ENCODE measurements around the gene TMEM150B. TPM values are rescaled to one million over a fixed set of nuclear protein-coding genes. Genes with fewer than 3 reads are reported as not detected.

The TMEM150B gene
- polyA plus RNA-seq, 1 donor from 2014 or later = not detected

DNA sequence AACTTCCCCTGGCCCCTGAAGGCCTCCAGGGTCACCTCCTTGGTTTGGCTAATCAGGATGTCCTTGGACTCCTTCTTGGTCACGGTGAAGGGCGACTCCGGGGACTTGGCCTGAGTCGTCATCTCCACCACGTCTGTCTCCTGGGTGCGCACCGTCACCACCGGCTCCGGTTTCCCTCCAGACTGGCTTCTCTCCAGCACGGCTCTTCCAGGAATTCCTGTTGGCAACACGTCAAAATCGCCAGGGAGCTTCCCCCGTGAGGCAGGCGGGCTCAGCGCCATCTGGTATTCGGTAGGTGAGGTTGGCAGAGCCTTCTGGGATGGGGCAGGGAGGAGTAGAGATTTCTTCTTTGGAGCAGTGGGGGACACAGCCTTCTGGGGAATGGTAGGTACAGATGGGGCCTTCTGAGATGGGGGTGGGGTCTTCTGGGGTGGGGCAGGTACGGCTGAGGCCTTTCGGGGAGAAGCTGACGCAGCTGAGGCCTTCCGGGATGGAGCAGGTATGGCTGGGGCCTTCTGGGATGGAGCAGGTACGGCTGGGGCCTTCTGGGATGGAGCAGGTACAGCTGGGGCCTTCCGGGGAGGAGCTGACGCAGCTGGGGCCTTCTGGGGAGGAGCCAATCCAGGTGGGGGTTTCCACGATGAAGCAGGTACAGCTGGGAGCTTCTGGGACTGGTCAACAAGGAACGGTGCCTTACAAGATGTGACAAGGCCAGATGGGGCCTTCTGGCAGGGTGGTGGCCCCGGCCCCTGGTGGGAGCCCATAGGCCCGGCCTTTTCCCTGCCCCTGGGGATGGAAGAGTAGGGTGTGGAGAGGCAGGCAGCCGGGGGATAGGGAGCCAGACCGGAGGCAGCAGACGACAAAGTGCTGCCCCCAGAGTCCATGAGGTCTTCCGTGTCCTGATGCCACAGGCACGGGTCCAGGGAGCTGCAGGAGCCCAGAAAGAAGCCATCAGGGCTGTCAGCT is 34.1 kb upstream of the TMEM150B start:
- Histone ChIP-seq H3K36me3 (ENCODE audit: insufficient read depth, low read length) (no peaks in the 10 kb centered on the region), H3K27ac (ENCODE audit: low read length) (no peak overlapping the region), H3K9me3 (ENCODE audit: low read length) (no peaks in the 10 kb centered on the region), H3K9me2 (ENCODE audit: insufficient read depth, low read length) (no peaks in the 10 kb centered on the region), H2AFZ (ENCODE audit: low read depth, low read length) (no peak overlapping the region), H3F3A (ENCODE audit: insufficient read depth, low read length, poor library complexity, severe bottlenecking) (no peaks in the 10 kb centered on the region), H4K20me1 (ENCODE audit: insufficient read depth) (no peaks in the 10 kb centered on the region), H3K4me2 (ENCODE audit: low read length) (no peak overlapping the region), H3K27me3 (ENCODE audit: insufficient read depth, low read depth, low read length) (peaks cover 23% of the 10 kb centered on the region), H3K4me3 (ENCODE audit: low read length) (no peak overlapping the region), H3K9ac (ENCODE audit: low read length) (no peak overlapping the region), H3K79me2 (replicated peaks; ENCODE audit: insufficient read depth, low read length) (no peaks in the 10 kb centered on the region)
- TF ChIP-seq EZH2 (IDR thresholded peaks at IDR 0.05; ENCODE audit: borderline replicate concordance, insufficient read depth, low read length, poor library complexity, severe bottlenecking) = no peak
- TF ChIP-seq SMC3 (conservative IDR thresholded peaks at IDR 0.05; ENCODE audit: poor library complexity) = no peak
- TF ChIP-seq POLR2AphosphoS5 (IDR thresholded peaks at IDR 0.05) = no peak
- TF ChIP-seq EP300 (conservative IDR thresholded peaks at IDR 0.05; ENCODE audit: poor library complexity, severe bottlenecking) = no peak
- TF ChIP-seq RAD21 (conservative IDR thresholded peaks at IDR 0.05) = no peak
- TF ChIP-seq, protein P1, sequence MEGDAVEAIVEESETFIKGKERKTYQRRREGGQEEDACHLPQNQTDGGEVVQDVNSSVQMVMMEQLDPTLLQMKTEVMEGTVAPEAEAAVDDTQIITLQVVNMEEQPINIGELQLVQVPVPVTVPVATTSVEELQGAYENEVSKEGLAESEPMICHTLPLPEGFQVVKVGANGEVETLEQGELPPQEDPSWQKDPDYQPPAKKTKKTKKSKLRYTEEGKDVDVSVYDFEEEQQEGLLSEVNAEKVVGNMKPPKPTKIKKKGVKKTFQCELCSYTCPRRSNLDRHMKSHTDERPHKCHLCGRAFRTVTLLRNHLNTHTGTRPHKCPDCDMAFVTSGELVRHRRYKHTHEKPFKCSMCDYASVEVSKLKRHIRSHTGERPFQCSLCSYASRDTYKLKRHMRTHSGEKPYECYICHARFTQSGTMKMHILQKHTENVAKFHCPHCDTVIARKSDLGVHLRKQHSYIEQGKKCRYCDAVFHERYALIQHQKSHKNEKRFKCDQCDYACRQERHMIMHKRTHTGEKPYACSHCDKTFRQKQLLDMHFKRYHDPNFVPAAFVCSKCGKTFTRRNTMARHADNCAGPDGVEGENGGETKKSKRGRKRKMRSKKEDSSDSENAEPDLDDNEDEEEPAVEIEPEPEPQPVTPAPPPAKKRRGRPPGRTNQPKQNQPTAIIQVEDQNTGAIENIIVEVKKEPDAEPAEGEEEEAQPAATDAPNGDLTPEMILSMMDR (IDR thresholded peaks at IDR 0.05; ENCODE audit: poor library complexity, severe bottlenecking) = no peak

DNA sequence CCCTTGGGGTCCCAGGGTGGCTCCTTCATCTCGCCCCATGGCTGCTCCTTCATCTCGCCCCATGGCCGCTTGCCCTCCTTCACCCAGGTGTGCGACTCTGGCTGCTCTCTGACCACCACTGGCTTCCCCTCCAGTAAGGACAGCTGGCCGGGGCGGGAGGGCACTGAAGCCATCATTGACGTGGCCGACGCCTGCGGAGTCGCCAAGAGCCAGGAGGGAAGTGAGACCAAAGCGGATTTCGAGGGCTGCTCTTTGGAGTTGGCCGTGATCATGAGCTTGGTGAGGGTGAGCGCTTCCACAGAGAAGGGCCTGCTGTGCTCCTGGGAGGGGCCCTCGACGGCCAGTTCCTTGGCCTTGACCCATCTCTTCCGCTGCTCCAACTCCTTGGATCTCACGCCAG is 33.4 kb upstream of the TMEM150B start:
- no peaks in the 10 kb centered on the region for H3K9me3 ChIP-seq (ENCODE audit: low read length)

More for the DNA sequence above, 33.4 kb upstream of the TMEM150B start:
- Histone ChIP-seq H3K79me2 (replicated peaks; ENCODE audit: insufficient read depth, low read length) (no peaks in the 10 kb centered on the region), H3K36me3 (ENCODE audit: insufficient read depth, low read length) (no peaks in the 10 kb centered on the region), H3K4me2 (ENCODE audit: low read length) (no peak overlapping the region), H3K27me3 (ENCODE audit: insufficient read depth, low read depth, low read length) (peaks cover 30% of the 10 kb centered on the region), H4K20me1 (ENCODE audit: insufficient read depth) (no peaks in the 10 kb centered on the region), H3K9me2 (ENCODE audit: insufficient read depth, low read length) (no peaks in the 10 kb centered on the region), H3F3A (ENCODE audit: insufficient read depth, low read length, poor library complexity, severe bottlenecking) (no peaks in the 10 kb centered on the region), H3K9ac (ENCODE audit: low read length) (no peak overlapping the region), H3K27ac (ENCODE audit: low read length) (no peak overlapping the region), H3K4me3 (ENCODE audit: low read length) (no peak overlapping the region), H2AFZ (ENCODE audit: low read depth, low read length) (no peak overlapping the region)
- TF ChIP-seq, protein P1 (IDR thresholded peaks at IDR 0.05; ENCODE audit: poor library complexity, severe bottlenecking) = no peak
- TF ChIP-seq EP300 (conservative IDR thresholded peaks at IDR 0.05; ENCODE audit: poor library complexity, severe bottlenecking) (no peak), RAD21 (conservative IDR thresholded peaks at IDR 0.05) (no peak), POLR2AphosphoS5 (IDR thresholded peaks at IDR 0.05) (no peak), SMC3 (conservative IDR thresholded peaks at IDR 0.05; ENCODE audit: poor library complexity) (no peak), TAF1 (IDR thresholded peaks at IDR 0.05; ENCODE audit: low read depth) (no peak), EZH2 (IDR thresholded peaks at IDR 0.05; ENCODE audit: borderline replicate concordance, insufficient read depth, low read length, poor library complexity, severe bottlenecking) (no peak), MXI1 (conservative IDR thresholded peaks at IDR 0.05; ENCODE audit: poor library complexity, severe bottlenecking) (no peak)
- TF ChIP-seq, protein P2, sequence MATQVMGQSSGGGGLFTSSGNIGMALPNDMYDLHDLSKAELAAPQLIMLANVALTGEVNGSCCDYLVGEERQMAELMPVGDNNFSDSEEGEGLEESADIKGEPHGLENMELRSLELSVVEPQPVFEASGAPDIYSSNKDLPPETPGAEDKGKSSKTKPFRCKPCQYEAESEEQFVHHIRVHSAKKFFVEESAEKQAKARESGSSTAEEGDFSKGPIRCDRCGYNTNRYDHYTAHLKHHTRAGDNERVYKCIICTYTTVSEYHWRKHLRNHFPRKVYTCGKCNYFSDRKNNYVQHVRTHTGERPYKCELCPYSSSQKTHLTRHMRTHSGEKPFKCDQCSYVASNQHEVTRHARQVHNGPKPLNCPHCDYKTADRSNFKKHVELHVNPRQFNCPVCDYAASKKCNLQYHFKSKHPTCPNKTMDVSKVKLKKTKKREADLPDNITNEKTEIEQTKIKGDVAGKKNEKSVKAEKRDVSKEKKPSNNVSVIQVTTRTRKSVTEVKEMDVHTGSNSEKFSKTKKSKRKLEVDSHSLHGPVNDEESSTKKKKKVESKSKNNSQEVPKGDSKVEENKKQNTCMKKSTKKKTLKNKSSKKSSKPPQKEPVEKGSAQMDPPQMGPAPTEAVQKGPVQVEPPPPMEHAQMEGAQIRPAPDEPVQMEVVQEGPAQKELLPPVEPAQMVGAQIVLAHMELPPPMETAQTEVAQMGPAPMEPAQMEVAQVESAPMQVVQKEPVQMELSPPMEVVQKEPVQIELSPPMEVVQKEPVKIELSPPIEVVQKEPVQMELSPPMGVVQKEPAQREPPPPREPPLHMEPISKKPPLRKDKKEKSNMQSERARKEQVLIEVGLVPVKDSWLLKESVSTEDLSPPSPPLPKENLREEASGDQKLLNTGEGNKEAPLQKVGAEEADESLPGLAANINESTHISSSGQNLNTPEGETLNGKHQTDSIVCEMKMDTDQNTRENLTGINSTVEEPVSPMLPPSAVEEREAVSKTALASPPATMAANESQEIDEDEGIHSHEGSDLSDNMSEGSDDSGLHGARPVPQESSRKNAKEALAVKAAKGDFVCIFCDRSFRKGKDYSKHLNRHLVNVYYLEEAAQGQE (IDR thresholded peaks at IDR 0.05; ENCODE audit: borderline replicate concordance) = no peak

Data from neural cell (in vitro differentiated cells).